Gastroesophageal sphincter (tissue), 4 donors: ENCODE data around the gene FHOD3. TPM values are rescaled to one million over a fixed set of nuclear protein-coding genes. Genes with fewer than 3 reads are reported as not detected.

Source experiments
- ATAC-seq: fragments of 150-250 bp; one replicate; pipeline ENCODE4 v1.9.1; 2016; ENCODE audit warnings: mild to moderate bottlenecking, moderate library complexity
- H3K27ac ChIP-seq, 4 donors: fragments of 200-600 bp; sonication (generic) in 3 of 4; 1 replicate in 3 of 4; 2 replicates in 1 of 4; pipeline ENCODE4 v1.5.1; 2016 to 2019
- H3K27me3 ChIP-seq: fragments of 200-600 bp; sonication (generic); one replicate; pipeline ENCODE4 v1.5.1; 2019
- H3K36me3 ChIP-seq, 2 donors: fragments of 200-600 bp; sonication (generic); one replicate each; pipeline ENCODE4 v1.5.1; 2019; ENCODE audit warnings: control low read depth in 1 of 2
- H3K4me1 ChIP-seq, 3 donors: fragments of 200-600 bp; sonication (generic); 1 replicate in 2 of 3; 2 replicates in 1 of 3; pipeline ENCODE4 v1.5.1; 2016 to 2019; ENCODE audit warnings: control low read depth in 2 of 3
- H3K4me3 ChIP-seq, 2 donors: fragments of 200-600 bp; sonication (generic); one replicate each; pipeline ENCODE4 v1.5.1; 2019; ENCODE audit warnings: mild to moderate bottlenecking in 1 of 2, moderate library complexity in 1 of 2
- H3K9me3 ChIP-seq, 3 donors: fragments of 200-600 bp; sonication (generic); one replicate each; pipeline ENCODE4 v1.5.1; 2017 to 2019; ENCODE audit warnings: control low read depth in 2 of 3
- CTCF ChIP-seq, 4 experiments: fragments of 200-600 bp in 2 of 4; fragments of 450-650 bp in 2 of 4; sonication (generic) in 1 of 4; IDR thresholded peaks; one replicate each; pipeline ENCODE4 v1.5.1; 2017 to 2019; ENCODE audit warnings: antibody characterized with exemption in 4 of 4, mild to moderate bottlenecking in 2 of 4, moderate library complexity in 2 of 4
- EP300 ChIP-seq: sonication (generic); formaldehyde crosslinking; IDR thresholded peaks from one replicate; pipeline ENCODE4 v1.6.1; 2017; ENCODE audit warnings: antibody characterized with exemption, mild to moderate bottlenecking
- POLR2A ChIP-seq, 2 donors: fragments of 450-650 bp; IDR thresholded peaks; one replicate each; pipeline ENCODE4 v1.6.1; 2017; ENCODE audit warnings: antibody characterized with exemption in 2 of 2, mild to moderate bottlenecking in 2 of 2, moderate library complexity in 1 of 2
- POLR2AphosphoS5 ChIP-seq: sonication (generic); formaldehyde crosslinking; IDR thresholded peaks from one replicate; pipeline ENCODE4 v1.6.1; 2017; ENCODE audit warnings: antibody characterized with exemption
- WGBS, 2 donors: methylation state at CpG; one replicate each; pipeline ENCODE4 v1.1.5; 2018; ENCODE audit warnings: low coverage in 1 of 2; 5-methylcytosine and 5-hydroxymethylcytosine counted together
- total RNA-seq, 4 donors: library from RNA; depleted of rRNA; stranded (reverse); fragments of >200 nt; gene quantifications; one replicate each; pipeline ENCODE4 v1.1.0, GENCODE V29; 2016

FHOD3 gene
- total RNA-seq, 4 donors from 2014 or later: 18.4 to 36.7 (median 30.4) TPM

GRCh38 chr18:36295214-36295613 is 2.3 kb upstream of the FHOD3 start:
- Histone ChIP-seq H3K4me3 (no peak overlapping the region), H3K4me1 (peaks cover 0 to 39% (median 8%) of the 10 kb centered on the region in 3 donors), H3K9me3 (no peaks in the 10 kb centered on the region), H3K36me3 (no peaks in the 10 kb centered on the region), H3K27me3 (peaks cover 10% of the 10 kb centered on the region), H3K27ac (no peak overlapping the region)
- TF ChIP-seq POLR2AphosphoS5 (no peak), POLR2A (IDR thresholded peaks at IDR 0.05) (no peak), EP300 (no peak), CTCF (IDR thresholded peaks at IDR 0.05) (no peak)
- ATAC-seq: no peak
- 75% methylated on average over 1 of the region's 1 CpG; no CpG with 5 or more reads in 1 of the 2 donors for WGBS, 2 donors

- peaks cover 0 to 39% (median 8%) of the 10 kb centered on the region in 3 donors for H3K4me1 ChIP-seq
- no peaks in the 10 kb centered on the region for H3K9me3 ChIP-seq
- peak overlapping the region; percentile 37 to 88 for H3K4me3 ChIP-seq
- peaks cover 10% of the 10 kb centered on the region for H3K27me3 ChIP-seq
- no peak for ATAC-seq
- no peaks in the 10 kb centered on the region for H3K36me3 ChIP-seq
- WGBS, 2 donors: 17 to 35% methylated on average over 14 to 15 of the region's 21 CpGs
- H3K27ac ChIP-seq: peak overlapping the region in 2 of 4 donors; percentile 84
- TF ChIP-seq EP300 (no peak), CTCF (IDR thresholded peaks at IDR 0.05) (no peak), POLR2A (IDR thresholded peaks at IDR 0.05) (no peak), POLR2AphosphoS5 (no peak)
Measured at GRCh38 chr18:36295880-36296301, 1.6 kb upstream of the FHOD3 start.

GRCh38 chr18:36296650-36297416 is 680 bp upstream of the FHOD3 start:
- H3K27ac ChIP-seq: peak overlapping the region; percentile 2 to 84 (median 78)

GRCh38 chr18:36298126-36298741 is 721 bp downstream of the FHOD3 start:
- peaks cover 10% of the 10 kb centered on the region for H3K27me3 ChIP-seq
- peak overlapping the region; percentile 37 to 88 for H3K4me3 ChIP-seq
- peaks cover 0 to 39% (median 8%) of the 10 kb centered on the region in 3 donors for H3K4me1 ChIP-seq
- no peaks in the 10 kb centered on the region for H3K9me3 ChIP-seq
- peak overlapping the region in 3 of 4 donors; percentile 71 to 84 (median 84) for H3K27ac ChIP-seq
- H3K36me3 ChIP-seq: no peaks in the 10 kb centered on the region
- WGBS, 2 donors: 5 to 17% methylated on average over 2 to 4 of the region's 67 CpGs
- TF ChIP-seq CTCF (IDR thresholded peaks at IDR 0.05): no peak
- TF ChIP-seq POLR2A (IDR thresholded peaks at IDR 0.05): no peak
- TF ChIP-seq POLR2AphosphoS5: no peak
- no peak for TF ChIP-seq EP300
- ATAC-seq: peak; percentile 19

More at GRCh38 chr18:36296650-36297416, 680 bp upstream of the FHOD3 start:
- WGBS, 2 donors: 0% methylated on average over 3 to 17 of the region's 47 CpGs
- Histone ChIP-seq H3K4me1 (peaks cover 0 to 39% (median 8%) of the 10 kb centered on the region in 3 donors), H3K9me3 (no peaks in the 10 kb centered on the region), H3K36me3 (no peaks in the 10 kb centered on the region), H3K27me3 (peaks cover 10% of the 10 kb centered on the region), H3K4me3 (peak overlapping the region; percentile 37 to 88)
- TF ChIP-seq POLR2A (IDR thresholded peaks at IDR 0.05) (no peak), CTCF (IDR thresholded peaks at IDR 0.05) (peak in 3 of 4 experiments; percentile 27 to 57 (median 28)), POLR2AphosphoS5 (peak; percentile 17)
- peak; percentile 49 for ATAC-seq
